ENCODE measurements around the gene BEAN1.

The BEAN1 gene

GRCh38 chr16:66395806-66396555 lies 31.1 kb upstream of the BEAN1 start:
- no peak for DNase-seq (ENCODE audit: low read depth in 2 of 2)

GRCh38 chr16:66397736-66398433 lies 29.2 kb upstream of the BEAN1 start:
- no peak for DNase-seq (ENCODE audit: low read depth in 2 of 2)

GRCh38 chr16:66399031-66399430 lies 28.1 kb upstream of the BEAN1 start:
- no peak for DNase-seq (ENCODE audit: low read depth in 2 of 2)

- DNase-seq (ENCODE audit: low read depth in 2 of 2): no peak
Observed at GRCh38 chr16:66399930-66400329, 27.2 kb upstream of the BEAN1 start.

- DNase-seq (ENCODE audit: low read depth in 2 of 2): no peak
Observed at GRCh38 chr16:66400503-66401380, 26.4 kb upstream of the BEAN1 start.

GRCh38 chr16:66401610-66402009 lies 25.5 kb upstream of the BEAN1 start:
- no peak for DNase-seq (ENCODE audit: low read depth in 2 of 2)

- no peak for DNase-seq (ENCODE audit: low read depth in 2 of 2)
Observed at GRCh38 chr16:66402166-66402565, 24.9 kb upstream of the BEAN1 start.

- no peak for DNase-seq (ENCODE audit: low read depth in 2 of 2)
Observed at GRCh38 chr16:66402591-66403230, 24.4 kb upstream of the BEAN1 start.

GRCh38 chr16:66403531-66404145 lies 23.5 kb upstream of the BEAN1 start:
- DNase-seq (ENCODE audit: low read depth in 2 of 2): no peak

- no peak for DNase-seq (ENCODE audit: low read depth in 2 of 2)
Observed at GRCh38 chr16:66405057-66405783, 21.9 kb upstream of the BEAN1 start.

- DNase-seq (ENCODE audit: low read depth in 2 of 2): peak; percentile 76 to 87
Observed at GRCh38 chr16:66406534-66407221, 20.4 kb upstream of the BEAN1 start.

GRCh38 chr16:66408163-66409048 lies 18.7 kb upstream of the BEAN1 start:
- no peak for DNase-seq (ENCODE audit: low read depth in 2 of 2)

- no peak for DNase-seq (ENCODE audit: low read depth in 2 of 2)
Observed at GRCh38 chr16:66409156-66409555, 17.9 kb upstream of the BEAN1 start.

GRCh38 chr16:66412182-66412581 lies 14.9 kb upstream of the BEAN1 start:
- no peak for DNase-seq (ENCODE audit: low read depth in 2 of 2)

- DNase-seq (ENCODE audit: low read depth in 2 of 2): no peak
Observed at GRCh38 chr16:66414891-66415290, 12.2 kb upstream of the BEAN1 start.

- no peak for DNase-seq (ENCODE audit: low read depth in 2 of 2)
Observed at GRCh38 chr16:66416136-66416535, 11.0 kb upstream of the BEAN1 start.

GRCh38 chr16:66416939-66417700 lies 10.0 kb upstream of the BEAN1 start:
- DNase-seq (ENCODE audit: low read depth in 2 of 2): no peak
